Small intestine (tissue), 7 donors: ENCODE results near the gene SMARCC2. TPM values are rescaled to one million over a fixed set of nuclear protein-coding genes. Genes with fewer than 3 reads are reported as not detected.

Source experiments
- DNase-seq, 2 donors: peaks; one replicate each; pipeline versions ENCODE4 v3.0.0 to v3.0.0-alpha.2; 2013
- FAIRE-seq: peaks from 2 replicates; lab custom pipeline; 2012; peaks lifted over from hg19 to GRCh38; lab: Jason Lieb, UNC
- H3K27ac ChIP-seq, 3 donors: one replicate each; pipeline ENCODE4 v1.5.1; 2013; ENCODE audit warnings: low read length in 2 of 3, mild to moderate bottlenecking in 2 of 3, control low read depth in 1 of 3, inconsistent platforms in 1 of 3, low read depth in 1 of 3, moderate library complexity in 1 of 3
- H3K27me3 ChIP-seq, 3 donors: one replicate each; pipeline ENCODE4 v1.6.1; 2013; ENCODE audit warnings: low read length in 3 of 3, inconsistent platforms in 1 of 3; ENCODE audit not compliant: control insufficient read depth in 3 of 3, insufficient read depth in 3 of 3
- H3K36me3 ChIP-seq, 3 donors: one replicate each; pipeline ENCODE4 v1.6.1; 2013; ENCODE audit warnings: low read length in 3 of 3, inconsistent platforms in 1 of 3, low read depth in 1 of 3, mild to moderate bottlenecking in 1 of 3, moderate library complexity in 1 of 3; ENCODE audit not compliant: control insufficient read depth in 3 of 3, insufficient read depth in 2 of 3
- H3K4me1 ChIP-seq, 3 donors: one replicate each; pipeline ENCODE4 v1.6.1; 2013; ENCODE audit warnings: low read length in 2 of 3, inconsistent platforms in 1 of 3, low read depth in 1 of 3, mild to moderate bottlenecking in 1 of 3, moderate library complexity in 1 of 3; ENCODE audit not compliant: control insufficient read depth in 3 of 3, insufficient read depth in 2 of 3
- H3K4me3 ChIP-seq, 3 donors: one replicate each; pipeline ENCODE4 v1.5.1; 2013; ENCODE audit warnings: low read length in 3 of 3, control low read depth in 1 of 3, inconsistent platforms in 1 of 3, low read depth in 1 of 3, mild to moderate bottlenecking in 1 of 3, moderate library complexity in 1 of 3
- H3K9me3 ChIP-seq, 2 donors: one replicate each; pipeline ENCODE4 v1.6.1; 2013; ENCODE audit warnings: low read depth in 1 of 2, low read length in 1 of 2; ENCODE audit not compliant: control insufficient read depth in 2 of 2, insufficient read depth in 1 of 2
- WGBS, 3 donors: extraction: QIAGEN DNeasy Blood & Tissue Kit; methylation state at CpG; one replicate each; pipeline ENCODE4 v1.1.7; 2013; 5-methylcytosine and 5-hydroxymethylcytosine counted together
- polyA plus RNA-seq, 4 donors: library from polyadenylated mRNA; stranded (reverse) in 3 of 4; unstranded in 1 of 4; fragments of 200-250 nt in 3 of 4; fragments of 120-200 nt in 1 of 4; gene quantifications; one replicate each; pipeline versions ENCODE4 v1.2.1 to v1.2.3, GENCODE V29; 2013
- donor health status: healthy with polysubstance abuse.
- donor health status: control.
- donor health status: control.
- donor health status: Bipolar disorder and iron deficiency.
- donor health status: healthy.

The SMARCC2 gene
- polyA plus RNA-seq, 4 donors: 18.6 to 67.5 (median 25.7) TPM

DNA sequence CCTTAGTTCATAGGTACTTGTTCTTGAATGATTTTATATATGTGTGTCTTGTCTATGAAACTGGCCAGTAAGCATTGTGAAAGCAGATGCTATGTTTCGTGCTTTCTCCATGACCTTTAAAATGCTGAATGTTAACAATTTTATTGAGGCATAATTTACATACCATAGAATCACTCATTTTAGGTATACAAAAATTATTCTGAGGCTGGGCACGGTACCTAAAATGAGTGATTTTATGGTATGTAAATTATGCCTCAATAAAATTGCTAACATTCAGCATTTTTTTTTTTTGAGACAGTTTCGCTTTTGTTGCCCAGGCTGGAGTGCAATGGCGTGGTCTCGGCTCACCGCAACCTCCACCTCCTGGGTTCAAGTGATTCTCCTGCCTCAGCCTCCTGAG, 54.4 kb downstream of the SMARCC2 start:
- FAIRE-seq: no peak
- H3K4me3 ChIP-seq: no peak overlapping the region
- WGBS, 3 donors: 94 to 98% (median 96%) methylated on average over 6 of the region's 6 CpGs
- H3K36me3 ChIP-seq: peaks cover 7 to 88% (median 12%) of the 10 kb centered on the region in 3 donors
- H3K27me3 ChIP-seq: no peaks in the 10 kb centered on the region
- no peak for DNase-seq
- no peaks in the 10 kb centered on the region for H3K9me3 ChIP-seq
- H3K27ac ChIP-seq: no peak overlapping the region
- H3K4me1 ChIP-seq: no peaks in the 10 kb centered on the region

- H3K27me3 ChIP-seq: no peaks in the 10 kb centered on the region
- DNase-seq (no peak), FAIRE-seq (no peak)
- H3K4me3 ChIP-seq: no peak overlapping the region
- H3K9me3 ChIP-seq: no peaks in the 10 kb centered on the region
- H3K4me1 ChIP-seq: peaks cover 0 to 28% (median 0%) of the 10 kb centered on the region in 3 donors
- no peak overlapping the region for H3K27ac ChIP-seq
- 87 to 93% (median 90%) methylated on average over 4 of the region's 4 CpGs for WGBS, 3 donors
- peaks cover 2 to 52% (median 6%) of the 10 kb centered on the region in 3 donors for H3K36me3 ChIP-seq
These were observed 58.4 kb downstream of the SMARCC2 start for GRCh38 chr12:56130876-56131275.

- peak overlapping the region in 2 of 3 donors; percentile 28 to 79 for H3K27ac ChIP-seq
- H3K4me1 ChIP-seq: peaks cover 0 to 32% (median 0%) of the 10 kb centered on the region in 3 donors
- FAIRE-seq (no peak), DNase-seq (no peak)
- WGBS, 3 donors: 60 to 83% (median 79%) methylated on average over 22 of the region's 22 CpGs
- H3K36me3 ChIP-seq: peaks cover 2 to 45% (median 6%) of the 10 kb centered on the region in 3 donors
- H3K9me3 ChIP-seq: no peaks in the 10 kb centered on the region
- H3K4me3 ChIP-seq: peak overlapping the region in 2 of 3 donors; percentile 85 to 94
- no peaks in the 10 kb centered on the region for H3K27me3 ChIP-seq
These were observed 59.3 kb downstream of the SMARCC2 start for GRCh38 chr12:56129942-56130495.

DNA sequence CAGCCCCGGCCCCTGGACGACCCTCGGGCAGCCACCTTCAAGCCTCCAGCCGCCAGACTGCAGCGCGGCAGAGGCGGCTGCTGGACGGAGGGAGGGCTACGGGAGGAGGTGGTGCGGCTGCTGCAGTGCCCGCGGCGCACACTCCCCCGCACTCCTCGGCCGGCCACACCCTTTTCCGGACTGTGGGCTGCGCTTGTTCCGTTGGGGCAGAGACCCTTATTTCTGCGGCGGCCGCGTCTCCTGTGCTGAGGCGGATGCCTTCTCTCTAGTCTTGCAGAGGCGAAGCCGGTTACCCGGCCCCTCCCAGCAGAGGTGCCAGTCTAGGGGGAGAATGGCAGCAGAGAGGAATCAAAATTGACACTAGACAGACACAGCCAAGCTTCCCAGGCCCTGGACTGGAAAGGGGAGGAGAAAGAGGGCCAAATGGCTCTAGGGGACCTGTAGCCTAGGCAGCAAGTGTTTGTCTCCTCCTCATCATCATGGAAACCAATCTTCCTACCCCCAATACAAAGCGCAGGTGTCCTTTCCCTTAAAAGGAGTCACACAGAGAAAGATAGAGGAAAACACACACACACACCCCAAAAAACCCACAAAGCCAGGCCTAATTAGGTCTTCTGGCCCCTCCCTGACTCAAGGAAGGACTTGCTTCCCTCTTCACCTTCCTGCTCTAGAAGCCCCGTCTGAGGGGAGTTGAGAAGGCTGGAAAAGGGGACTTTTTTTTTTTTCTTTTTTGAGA, 59.9 kb downstream of the SMARCC2 start:
- peaks cover 2 to 41% (median 6%) of the 10 kb centered on the region in 3 donors for H3K36me3 ChIP-seq
- H3K27me3 ChIP-seq: no peaks in the 10 kb centered on the region
- FAIRE-seq (no peak), DNase-seq (peak; percentile 60 to 68)
- 2 to 3% (median 3%) methylated on average over 27 to 29 of the region's 29 CpGs for WGBS, 3 donors
- peak overlapping the region; percentile 76 to 94 (median 85) for H3K4me3 ChIP-seq
- H3K4me1 ChIP-seq: peaks cover 0 to 32% (median 0%) of the 10 kb centered on the region in 3 donors
- no peaks in the 10 kb centered on the region for H3K9me3 ChIP-seq
- peak overlapping the region; percentile 71 to 93 (median 79) for H3K27ac ChIP-seq

DNA sequence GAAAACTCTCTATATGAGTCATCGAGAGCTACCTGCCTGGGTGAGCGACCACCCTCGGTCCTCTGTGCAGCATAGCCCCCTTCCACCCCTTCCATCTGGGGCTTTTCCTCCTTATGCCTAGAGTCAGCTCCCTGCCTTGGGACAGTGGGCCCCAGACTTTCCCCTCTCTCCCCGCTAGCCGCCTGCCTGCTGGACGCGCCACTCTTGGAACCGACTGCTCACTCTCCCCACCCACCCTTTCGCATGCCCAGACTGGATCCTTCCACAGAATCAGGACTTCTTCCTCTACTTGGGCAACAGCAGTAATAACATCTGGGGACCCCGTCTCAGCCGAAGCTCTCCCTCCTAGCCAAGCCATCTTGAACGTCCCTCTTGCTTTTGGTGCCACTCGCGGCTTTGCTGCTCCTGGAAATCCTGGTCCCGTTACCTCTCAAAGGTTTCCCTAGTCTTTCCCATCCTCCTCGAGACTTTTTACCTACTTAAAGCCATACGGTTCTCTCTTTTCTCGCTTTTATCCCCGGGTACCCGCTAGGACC, 60.5 kb downstream of the SMARCC2 start:
- peak overlapping the region; percentile 71 to 93 (median 79) for H3K27ac ChIP-seq
- DNase-seq (no peak), FAIRE-seq (no peak)
- WGBS, 3 donors: 0 to 1% (median 0%) methylated on average over 20 of the region's 20 CpGs
- H3K4me3 ChIP-seq: peak overlapping the region; percentile 76 to 94 (median 85)
- peaks cover 0 to 32% (median 0%) of the 10 kb centered on the region in 3 donors for H3K4me1 ChIP-seq
- no peaks in the 10 kb centered on the region for H3K9me3 ChIP-seq
- peaks cover 2 to 36% (median 6%) of the 10 kb centered on the region in 3 donors for H3K36me3 ChIP-seq
- no peaks in the 10 kb centered on the region for H3K27me3 ChIP-seq

GRCh38 chr12:56127888-56128669, 61.2 kb downstream of the SMARCC2 start, which contains the start of gene ESYT1:
ESYT1 (plus strand) TSS chr12:56128267; CDS start chr12:56128320, 53 bp downstream.
- DNase-seq (peak; percentile 99 to 100), FAIRE-seq (peak; percentile 61)
- H3K9me3 ChIP-seq: no peaks in the 10 kb centered on the region
- WGBS, 3 donors: 0 to 1% (median 0%) methylated on average over 46 to 49 of the region's 49 CpGs
- peak within 1 kb of the TSS; percentile 71 to 93 (median 83) for H3K27ac ChIP-seq
- peaks cover 2 to 30% (median 4%) of the 10 kb centered on the region in 3 donors for H3K36me3 ChIP-seq
- no peaks in the 10 kb centered on the region for H3K27me3 ChIP-seq
- peaks cover 0 to 32% (median 0%) of the 10 kb centered on the region in 3 donors for H3K4me1 ChIP-seq
- peak within 1 kb of the TSS; percentile 76 to 94 (median 85) for H3K4me3 ChIP-seq

DNA sequence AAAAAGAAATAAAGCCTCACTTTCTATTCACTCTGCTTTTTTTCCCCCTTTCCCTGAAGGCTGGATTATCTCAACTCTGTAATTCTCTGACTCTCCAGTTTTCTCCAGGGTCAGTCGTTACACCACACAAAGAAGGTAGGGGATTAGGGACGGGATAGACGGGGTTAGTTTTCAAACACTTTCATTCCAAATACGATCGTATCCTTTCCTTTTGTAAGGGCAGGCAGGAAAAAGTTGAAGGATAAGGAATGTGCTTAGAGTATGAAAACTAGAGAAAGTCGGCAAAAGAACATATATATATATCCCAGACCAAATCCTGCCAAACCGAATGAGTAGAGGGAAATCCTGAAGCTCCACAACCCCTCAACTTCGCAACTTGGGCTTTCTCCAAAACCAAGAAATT, 61.8 kb downstream of the SMARCC2 start:
- DNase-seq (no peak), FAIRE-seq (no peak)
- peaks cover 0 to 32% (median 0%) of the 10 kb centered on the region in 3 donors for H3K4me1 ChIP-seq
- H3K27me3 ChIP-seq: no peaks in the 10 kb centered on the region
- no peaks in the 10 kb centered on the region for H3K9me3 ChIP-seq
- peak overlapping the region in 2 of 3 donors; percentile 14 to 94 for H3K4me3 ChIP-seq
- 0 to 3% (median 1%) methylated on average over 8 of the region's 8 CpGs for WGBS, 3 donors
- peak overlapping the region; percentile 62 to 93 (median 83) for H3K27ac ChIP-seq
- peaks cover 2 to 28% (median 2%) of the 10 kb centered on the region in 3 donors for H3K36me3 ChIP-seq
